K562 (cell line): Measurements from ENCODE around the gene GGACT.

ENCODE experiments used
- CTCF ChIP-seq, 3 experiments: IDR thresholded peaks in 2 of 3; conservative IDR thresholded peaks in 1 of 3; 2 replicates each; pipeline ENCODE4 v1.5.1; 2011 to 2012; ENCODE audit warnings: low read length in 3 of 3, mild to moderate bottlenecking in 3 of 3, control low read depth in 2 of 3, improper control_type of control experiment in 1 of 3, inconsistent platforms in 1 of 3, low read depth in 1 of 3, mixed read lengths in 1 of 3, moderate library complexity in 1 of 3; ENCODE audit not compliant: insufficient read depth in 2 of 3
- ZNF609 ChIP-seq: sonication (generic); formaldehyde crosslinking; IDR thresholded peaks from 2 replicates; pipeline ENCODE4 v1.8.1; 2023; ENCODE audit warnings: missing genetic modification reagents, mild to moderate bottlenecking, borderline replicate concordance

DNA sequence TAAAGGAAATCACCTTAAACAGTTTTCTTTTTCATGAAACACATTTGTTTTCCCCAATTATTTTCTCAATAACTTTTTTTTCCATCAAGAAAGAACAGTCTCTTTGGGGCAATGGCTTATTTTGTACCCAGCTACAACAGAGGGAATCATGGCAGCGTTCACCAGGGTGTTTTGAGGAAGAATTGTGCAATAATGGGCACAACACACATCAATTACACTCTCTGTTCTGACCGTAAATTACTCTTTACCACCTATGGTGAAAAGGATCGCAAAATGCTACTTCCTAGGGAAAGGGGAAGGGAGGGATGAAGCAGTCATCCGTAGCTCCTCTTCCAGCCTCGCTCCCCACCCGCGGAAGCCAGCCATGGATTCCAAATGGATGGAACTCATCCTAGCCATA is 47.4 kb upstream of the GGACT start:
- TF ChIP-seq CTCF (IDR thresholded peaks at IDR 0.05 in 2 of 3, conservative IDR thresholded peaks at IDR 0.05 in 1 of 3; ENCODE audit: insufficient read depth in 2 of 3, low read depth in 1 of 3, low read length in 3 of 3): no peak
- TF ChIP-seq ZNF609 (CRISPR knock-in tag): no peak
